AG09309 (cell line): ENCODE measurements around the gene KLK3.

Experiments used
- DNase-seq: peaks from one replicate; pipeline ENCODE4 v3.0.0-alpha.2; 2010; ENCODE audit warnings: low read depth
- H3K4me3 ChIP-seq: 2 replicates; pipeline ENCODE4 v1.5.1; 2011; ENCODE audit warnings: mild to moderate bottlenecking, low read depth, low read length, moderate library complexity; ENCODE audit not compliant: control insufficient read depth
- TF ChIP-seq, protein P1 (sequence below): IDR thresholded peaks from 2 replicates; pipeline ENCODE4 v1.5.1; 2011; ENCODE audit warnings: mild to moderate bottlenecking, low read depth, low read length, inconsistent platforms; ENCODE audit not compliant: insufficient read depth, control insufficient read depth; ENCODE audit errors: missing control alignments

KLK3 gene

DNA sequence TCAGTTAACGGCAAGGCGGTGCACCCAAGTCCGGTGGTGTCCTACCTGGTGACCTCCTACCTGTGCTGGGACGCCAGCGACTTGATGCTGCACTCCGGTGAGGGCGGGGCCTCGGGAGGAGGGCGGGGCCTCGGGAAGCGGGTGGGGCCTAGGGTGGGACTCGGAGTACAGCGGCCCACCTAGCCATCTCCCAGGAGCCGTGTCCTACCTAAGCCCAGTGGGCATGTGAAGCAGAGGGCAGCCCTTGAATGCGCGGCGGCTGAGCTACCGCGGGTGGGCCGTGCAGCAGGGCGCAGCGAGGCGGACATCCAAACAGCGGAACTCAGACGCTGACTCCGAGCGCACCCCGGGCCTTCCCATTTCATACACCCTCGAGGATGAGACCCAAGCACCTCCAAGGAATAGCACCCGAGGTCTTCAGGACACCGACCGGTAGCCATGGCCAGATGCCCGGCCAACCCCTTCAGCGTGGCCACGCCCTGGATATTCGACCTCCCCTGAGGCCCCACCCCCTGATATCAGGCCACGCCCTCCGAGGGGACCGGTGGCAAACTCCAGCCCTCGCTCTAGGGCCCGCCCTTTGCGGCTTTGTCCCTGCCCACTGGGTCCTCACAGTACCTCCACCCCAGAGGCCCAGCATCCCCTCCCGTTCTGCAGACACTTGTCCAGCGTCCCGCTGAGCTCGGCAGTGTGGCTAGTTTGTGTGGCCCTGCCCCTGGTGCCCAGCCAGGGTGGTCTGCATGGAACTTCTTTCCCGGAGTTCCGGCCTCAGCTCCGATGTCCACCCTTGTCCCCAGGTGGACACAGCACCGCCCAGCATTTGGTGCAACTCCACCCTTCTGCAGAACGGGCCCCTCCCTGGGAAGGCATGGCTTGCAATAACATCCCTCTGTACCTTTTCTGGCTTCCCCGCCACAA, 36.5 kb upstream of the KLK3 start:
- H3K4me3 ChIP-seq, result peak overlapping the region; percentile 26
- no peak for DNase-seq

DNA sequence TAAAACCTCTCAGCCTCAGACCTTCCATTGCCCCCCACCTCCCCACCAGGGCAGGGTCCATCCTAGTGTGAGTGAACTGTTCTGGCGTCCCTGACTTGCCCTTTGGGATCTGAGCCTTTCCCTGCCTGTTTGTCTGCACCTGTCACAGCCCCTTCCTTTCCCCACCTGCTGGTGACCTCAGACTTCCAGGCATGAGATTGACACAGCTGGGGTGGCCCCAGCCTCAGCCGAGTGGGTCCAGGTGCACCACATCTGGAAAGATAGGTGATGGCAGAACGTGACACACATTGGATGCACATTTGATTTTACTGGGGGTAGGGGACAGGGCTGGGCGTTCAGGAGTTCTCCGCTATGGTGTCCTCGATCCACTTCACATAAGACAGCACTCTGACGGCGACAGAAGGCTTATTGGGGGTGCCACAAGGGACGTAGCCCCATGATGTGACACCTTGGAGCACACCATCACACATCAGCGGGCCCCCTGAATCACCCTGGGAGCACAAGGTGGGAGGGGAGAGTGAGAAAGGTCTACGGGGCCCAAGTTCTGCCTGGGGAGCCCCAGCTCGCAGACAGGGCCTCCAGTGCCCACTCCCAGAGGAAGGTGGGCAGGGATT, 35.7 kb upstream of the KLK3 start:
- no peak overlapping the region for H3K4me3 ChIP-seq
- no peak for DNase-seq
- TF ChIP-seq, protein P1, sequence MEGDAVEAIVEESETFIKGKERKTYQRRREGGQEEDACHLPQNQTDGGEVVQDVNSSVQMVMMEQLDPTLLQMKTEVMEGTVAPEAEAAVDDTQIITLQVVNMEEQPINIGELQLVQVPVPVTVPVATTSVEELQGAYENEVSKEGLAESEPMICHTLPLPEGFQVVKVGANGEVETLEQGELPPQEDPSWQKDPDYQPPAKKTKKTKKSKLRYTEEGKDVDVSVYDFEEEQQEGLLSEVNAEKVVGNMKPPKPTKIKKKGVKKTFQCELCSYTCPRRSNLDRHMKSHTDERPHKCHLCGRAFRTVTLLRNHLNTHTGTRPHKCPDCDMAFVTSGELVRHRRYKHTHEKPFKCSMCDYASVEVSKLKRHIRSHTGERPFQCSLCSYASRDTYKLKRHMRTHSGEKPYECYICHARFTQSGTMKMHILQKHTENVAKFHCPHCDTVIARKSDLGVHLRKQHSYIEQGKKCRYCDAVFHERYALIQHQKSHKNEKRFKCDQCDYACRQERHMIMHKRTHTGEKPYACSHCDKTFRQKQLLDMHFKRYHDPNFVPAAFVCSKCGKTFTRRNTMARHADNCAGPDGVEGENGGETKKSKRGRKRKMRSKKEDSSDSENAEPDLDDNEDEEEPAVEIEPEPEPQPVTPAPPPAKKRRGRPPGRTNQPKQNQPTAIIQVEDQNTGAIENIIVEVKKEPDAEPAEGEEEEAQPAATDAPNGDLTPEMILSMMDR, result no peak

More for the DNA sequence above, 36.5 kb upstream of the KLK3 start:
- TF ChIP-seq, protein P1, result no peak

DNA sequence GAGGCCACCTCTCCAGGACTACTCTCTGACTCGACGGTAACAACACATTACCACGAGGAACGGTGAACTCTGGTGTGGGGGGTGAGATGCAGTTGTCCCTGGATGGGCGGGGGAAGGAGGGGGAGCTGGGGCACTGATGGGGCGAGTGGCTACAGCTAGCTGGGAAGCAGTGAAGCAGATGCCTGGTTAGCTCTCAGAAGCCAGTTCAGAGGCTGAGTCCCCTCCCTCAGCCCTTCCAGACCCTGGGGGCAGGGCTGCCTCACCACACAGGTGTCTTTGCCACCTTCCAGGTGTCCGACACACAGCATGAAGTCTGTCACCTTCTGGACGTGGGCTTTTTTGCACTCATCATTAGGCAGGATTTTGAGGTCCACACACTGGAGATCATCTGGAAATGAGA, 35.1 kb upstream of the KLK3 start:
- H3K4me3 ChIP-seq, result no peak overlapping the region
- TF ChIP-seq, protein P1, result no peak

DNA sequence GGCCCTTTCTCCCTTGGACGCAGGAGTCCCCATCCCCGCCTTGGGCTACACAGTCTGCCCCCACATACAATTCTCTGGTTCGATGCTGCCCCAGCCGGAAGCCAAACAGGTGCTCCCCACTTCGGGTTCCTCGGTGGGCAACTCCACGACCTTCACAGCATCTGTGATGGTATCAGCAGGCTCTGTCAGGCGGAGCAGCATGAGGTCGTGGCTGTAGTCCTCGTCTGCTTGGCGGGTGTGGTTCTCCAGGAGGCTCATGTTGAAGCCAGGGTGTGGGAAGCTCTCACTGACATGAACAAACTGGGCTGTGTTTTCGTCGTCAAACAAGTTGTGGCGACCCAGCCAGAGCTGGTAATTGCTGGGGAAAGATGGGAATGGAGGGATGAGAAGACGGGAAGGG, 34.6 kb upstream of the KLK3 start:
- TF ChIP-seq, protein P1, result no peak
- no peak overlapping the region for H3K4me3 ChIP-seq
- no peak for DNase-seq

More for the DNA sequence above, 35.1 kb upstream of the KLK3 start:
- no peak for DNase-seq

DNA sequence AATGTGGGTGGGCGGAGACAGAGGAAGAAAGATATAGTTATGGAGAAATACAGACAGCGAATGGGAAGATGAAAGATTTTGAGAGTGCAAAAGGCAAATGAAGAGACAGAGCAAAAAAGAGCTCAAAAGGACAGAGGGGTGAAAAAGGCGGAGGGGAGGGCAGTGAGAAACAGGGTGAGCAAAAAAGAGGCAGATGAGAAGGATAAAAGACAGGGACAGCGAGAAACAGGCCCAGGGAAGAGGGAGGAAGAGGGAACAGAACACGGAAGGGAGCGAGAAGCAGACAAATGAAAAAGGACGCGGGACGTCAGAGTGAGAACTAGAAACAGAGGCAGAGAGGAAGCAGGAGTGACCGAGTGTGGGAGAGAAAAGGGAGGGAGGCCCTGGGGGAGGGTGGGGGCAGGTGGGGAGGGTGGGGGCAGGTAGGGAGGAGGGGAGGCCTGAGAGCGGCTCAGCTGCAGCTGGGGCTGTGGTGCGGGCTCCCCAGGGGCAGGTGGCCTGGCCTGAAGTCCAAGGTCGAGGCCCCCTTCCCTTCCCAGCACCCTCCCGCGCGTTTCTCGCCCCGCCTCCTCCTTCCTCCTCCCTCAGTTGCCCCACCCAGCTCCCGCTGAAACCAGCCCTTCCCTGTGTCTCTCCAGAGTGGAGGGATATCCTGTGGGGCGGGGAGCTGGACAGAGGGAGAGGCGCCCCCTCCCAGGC, 34.0 kb upstream of the KLK3 start:
- TF ChIP-seq, protein P1, result no peak
- H3K4me3 ChIP-seq, result no peak overlapping the region
- DNase-seq, result no peak

DNA sequence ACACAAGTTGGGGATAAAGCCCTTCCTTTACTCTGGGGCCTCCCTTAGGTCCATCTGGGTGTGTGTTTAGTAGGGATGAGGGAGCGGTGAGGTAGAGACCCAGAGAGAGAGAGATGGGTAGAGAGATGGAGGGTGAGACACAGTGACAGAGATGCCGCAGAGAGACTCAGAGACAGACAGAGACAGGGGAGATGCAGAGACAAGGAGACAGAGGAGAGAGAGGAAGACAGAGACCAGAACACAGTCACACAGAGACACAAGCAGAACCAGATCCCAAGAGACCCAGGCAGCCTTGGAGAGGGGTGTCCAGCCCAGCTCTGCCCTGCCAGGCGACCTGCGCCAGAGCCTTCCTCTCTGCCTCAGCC, 33.5 kb upstream of the KLK3 start:
- TF ChIP-seq, protein P1, result no peak
- H3K4me3 ChIP-seq, result no peak overlapping the region
- DNase-seq, result no peak
